ENCODE results near the gene LRP6. TPM values are rescaled to one million over a fixed set of nuclear protein-coding genes. Genes with fewer than 3 reads are reported as not detected.

The LRP6 gene
- polyA plus RNA-seq, 1 donor from 2014 or later: 33.5 TPM

GRCh38 chr12:12156828-12157227, 110.0 kb downstream of the LRP6 start:
- TF ChIP-seq REST (IDR thresholded peaks at IDR 0.05; ENCODE audit: borderline replicate concordance): no peak
- H3K79me2 ChIP-seq (replicated peaks; ENCODE audit: insufficient read depth, low read length): peaks cover 5% of the 10 kb centered on the region
- H3K4me3 ChIP-seq (ENCODE audit: low read length): no peak overlapping the region

DNA sequence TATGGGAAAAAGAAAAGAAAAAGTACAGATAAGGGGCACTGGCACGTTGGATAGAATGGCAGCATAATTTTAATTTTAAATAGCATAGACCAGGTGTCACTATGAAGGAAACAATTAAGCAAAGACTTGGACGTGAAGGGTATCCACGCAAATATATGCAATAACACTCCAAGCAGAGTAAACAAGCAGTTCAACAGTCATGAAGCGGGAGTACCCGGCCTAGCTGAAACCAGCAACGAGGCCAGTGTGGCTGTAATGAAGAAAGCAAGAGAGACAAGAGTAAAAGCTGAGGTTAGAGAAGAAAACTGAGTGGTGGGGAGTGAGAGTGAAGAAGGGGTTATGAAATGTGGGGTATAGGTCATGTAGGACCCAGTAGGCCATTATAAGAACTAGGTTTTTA, 110.7 kb downstream of the LRP6 start:
- Histone ChIP-seq H3F3A (ENCODE audit: insufficient read depth, low read length, poor library complexity, severe bottlenecking) (no peaks in the 10 kb centered on the region), H3K9me3 (ENCODE audit: low read length) (no peaks in the 10 kb centered on the region), H3K9me2 (ENCODE audit: insufficient read depth, low read length) (no peaks in the 10 kb centered on the region), H3K27me3 (ENCODE audit: insufficient read depth, low read depth, low read length) (no peaks in the 10 kb centered on the region), H3K4me2 (ENCODE audit: low read length) (no peak overlapping the region), H3K36me3 (ENCODE audit: insufficient read depth, low read length) (peaks cover 9% of the 10 kb centered on the region), H2AFZ (ENCODE audit: low read depth, low read length) (no peak overlapping the region), H3K27ac (ENCODE audit: low read length) (no peak overlapping the region), H3K4me3 (ENCODE audit: low read length) (no peak overlapping the region), H3K79me2 (replicated peaks; ENCODE audit: insufficient read depth, low read length) (peaks cover 5% of the 10 kb centered on the region), H3K9ac (ENCODE audit: low read length) (no peak overlapping the region), H4K20me1 (ENCODE audit: insufficient read depth) (no peaks in the 10 kb centered on the region)
- TF ChIP-seq REST (IDR thresholded peaks at IDR 0.05; ENCODE audit: borderline replicate concordance): no peak
- TF ChIP-seq EZH2 (IDR thresholded peaks at IDR 0.05; ENCODE audit: borderline replicate concordance, insufficient read depth, low read length, poor library complexity, severe bottlenecking): no peak
- TF ChIP-seq RAD21 (conservative IDR thresholded peaks at IDR 0.05): no peak
- TF ChIP-seq TAF1 (IDR thresholded peaks at IDR 0.05; ENCODE audit: low read depth): no peak
- TF ChIP-seq, protein P1, sequence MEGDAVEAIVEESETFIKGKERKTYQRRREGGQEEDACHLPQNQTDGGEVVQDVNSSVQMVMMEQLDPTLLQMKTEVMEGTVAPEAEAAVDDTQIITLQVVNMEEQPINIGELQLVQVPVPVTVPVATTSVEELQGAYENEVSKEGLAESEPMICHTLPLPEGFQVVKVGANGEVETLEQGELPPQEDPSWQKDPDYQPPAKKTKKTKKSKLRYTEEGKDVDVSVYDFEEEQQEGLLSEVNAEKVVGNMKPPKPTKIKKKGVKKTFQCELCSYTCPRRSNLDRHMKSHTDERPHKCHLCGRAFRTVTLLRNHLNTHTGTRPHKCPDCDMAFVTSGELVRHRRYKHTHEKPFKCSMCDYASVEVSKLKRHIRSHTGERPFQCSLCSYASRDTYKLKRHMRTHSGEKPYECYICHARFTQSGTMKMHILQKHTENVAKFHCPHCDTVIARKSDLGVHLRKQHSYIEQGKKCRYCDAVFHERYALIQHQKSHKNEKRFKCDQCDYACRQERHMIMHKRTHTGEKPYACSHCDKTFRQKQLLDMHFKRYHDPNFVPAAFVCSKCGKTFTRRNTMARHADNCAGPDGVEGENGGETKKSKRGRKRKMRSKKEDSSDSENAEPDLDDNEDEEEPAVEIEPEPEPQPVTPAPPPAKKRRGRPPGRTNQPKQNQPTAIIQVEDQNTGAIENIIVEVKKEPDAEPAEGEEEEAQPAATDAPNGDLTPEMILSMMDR (IDR thresholded peaks at IDR 0.05; ENCODE audit: poor library complexity, severe bottlenecking): no peak
- TF ChIP-seq SMC3 (conservative IDR thresholded peaks at IDR 0.05; ENCODE audit: poor library complexity): no peak
- no peak for TF ChIP-seq EP300 (conservative IDR thresholded peaks at IDR 0.05; ENCODE audit: poor library complexity, severe bottlenecking)
- no peak for TF ChIP-seq POLR2AphosphoS5 (IDR thresholded peaks at IDR 0.05)
- TF ChIP-seq MXI1 (conservative IDR thresholded peaks at IDR 0.05; ENCODE audit: poor library complexity, severe bottlenecking): no peak

More at GRCh38 chr12:12156828-12157227, 110.0 kb downstream of the LRP6 start:
- no peaks in the 10 kb centered on the region for H3K9me3 ChIP-seq (ENCODE audit: low read length)
- H3F3A ChIP-seq (ENCODE audit: insufficient read depth, low read length, poor library complexity, severe bottlenecking): no peaks in the 10 kb centered on the region
- no peak overlapping the region for H2AFZ ChIP-seq (ENCODE audit: low read depth, low read length)
- H3K4me2 ChIP-seq (ENCODE audit: low read length): no peak overlapping the region
- no peaks in the 10 kb centered on the region for H4K20me1 ChIP-seq (ENCODE audit: insufficient read depth)
- no peak overlapping the region for H3K9ac ChIP-seq (ENCODE audit: low read length)
- peaks cover 9% of the 10 kb centered on the region for H3K36me3 ChIP-seq (ENCODE audit: insufficient read depth, low read length)
- H3K9me2 ChIP-seq (ENCODE audit: insufficient read depth, low read length): no peaks in the 10 kb centered on the region
- no peak overlapping the region for H3K27ac ChIP-seq (ENCODE audit: low read length)
- H3K27me3 ChIP-seq (ENCODE audit: insufficient read depth, low read depth, low read length): no peaks in the 10 kb centered on the region
